Mesothelial cell of epicardium (in vitro differentiated cells): ENCODE data around the gene GUCY1A2. TPM values are rescaled to one million over a fixed set of nuclear protein-coding genes. Genes with fewer than 3 reads are reported as not detected.

Experiments
- DNase-seq, 2 experiments: peaks; one replicate each; pipeline ENCODE4 v3.0.0; 2021; ENCODE audit warnings: low spot score in 2 of 2; ENCODE audit not compliant: unreplicated experiment in 2 of 2
- H3K27ac Mint-ChIP-seq: 2 replicates; pipeline ENCODE4 v1.8.0; 2021; ENCODE audit warnings: mixed read lengths
- H3K27me3 Mint-ChIP-seq: 2 replicates; pipeline ENCODE4 v1.8.0; 2021; ENCODE audit warnings: low read depth, mixed read lengths
- H3K36me3 Mint-ChIP-seq: 2 replicates; pipeline ENCODE4 v1.8.0; 2021; ENCODE audit warnings: mixed read lengths
- H3K4me1 Mint-ChIP-seq: 2 replicates; pipeline ENCODE4 v1.8.0; 2021; ENCODE audit warnings: mixed read lengths
- H3K4me3 Mint-ChIP-seq: 2 replicates; pipeline ENCODE4 v1.8.0; 2021; ENCODE audit warnings: mild to moderate bottlenecking, moderate library complexity, mixed read lengths
- H3K9me3 Mint-ChIP-seq: 2 replicates; pipeline ENCODE4 v1.8.0; 2021; ENCODE audit warnings: mixed read lengths
- total RNA-seq: library from RNA; stranded (reverse); gene quantifications from 3 replicates; pipeline ENCODE4 v1.2.1, GENCODE V29; 2021
- TF ChIP-seq, protein P1 (sequence below): fragments of 200-600 bp; sonication (generic); IDR thresholded peaks from one replicate; pipeline ENCODE4 v1.5.0; 2021; ENCODE audit warnings: antibody characterized with exemption; ENCODE audit not compliant: unreplicated experiment

Gene GUCY1A2
- total RNA-seq, 1 donor from 2014 or later, result 13.6 TPM

DNA sequence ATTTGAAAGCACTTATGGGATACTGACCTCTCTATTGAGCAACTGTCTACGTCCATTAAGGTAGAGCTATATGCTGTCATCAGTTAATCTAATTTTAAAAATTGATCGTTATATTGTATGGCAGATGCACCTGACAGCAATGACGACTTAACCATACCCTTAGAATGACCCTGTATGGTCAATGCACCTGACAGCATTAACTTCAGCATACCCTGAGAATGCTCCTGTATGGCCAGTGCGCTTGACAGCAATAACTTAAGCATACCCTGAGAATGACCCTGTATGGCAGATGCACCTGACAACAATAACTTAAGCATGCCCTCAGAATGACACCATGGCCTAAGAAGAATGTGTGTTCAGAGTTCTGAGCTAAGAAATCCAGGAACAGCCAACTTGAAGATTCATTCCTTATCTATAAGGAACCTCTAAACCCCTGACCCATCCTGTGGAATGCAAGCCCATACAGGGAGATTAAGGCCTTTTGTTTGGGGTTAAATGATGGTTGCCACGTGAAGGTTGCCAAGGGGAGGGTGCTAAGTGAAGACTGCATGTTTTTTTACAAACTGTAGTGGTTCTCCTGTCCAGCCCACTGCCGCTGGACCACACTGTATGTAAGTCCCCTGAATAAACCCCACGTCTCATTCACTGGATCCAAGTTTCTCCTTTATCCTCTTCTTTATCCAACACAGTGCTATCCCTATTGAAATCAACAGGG is 138.3 kb downstream of the GUCY1A2 start:
- Mint-ChIP-seq H3K9me3 (peaks cover 20% of the 10 kb centered on the region), H3K4me3 (no peak overlapping the region), H3K36me3 (peaks cover 16% of the 10 kb centered on the region), H3K27ac (peak overlapping the region; percentile 30), H3K4me1 (peaks cover 25% of the 10 kb centered on the region), H3K27me3 (no peaks in the 10 kb centered on the region)
- TF ChIP-seq, protein P1, sequence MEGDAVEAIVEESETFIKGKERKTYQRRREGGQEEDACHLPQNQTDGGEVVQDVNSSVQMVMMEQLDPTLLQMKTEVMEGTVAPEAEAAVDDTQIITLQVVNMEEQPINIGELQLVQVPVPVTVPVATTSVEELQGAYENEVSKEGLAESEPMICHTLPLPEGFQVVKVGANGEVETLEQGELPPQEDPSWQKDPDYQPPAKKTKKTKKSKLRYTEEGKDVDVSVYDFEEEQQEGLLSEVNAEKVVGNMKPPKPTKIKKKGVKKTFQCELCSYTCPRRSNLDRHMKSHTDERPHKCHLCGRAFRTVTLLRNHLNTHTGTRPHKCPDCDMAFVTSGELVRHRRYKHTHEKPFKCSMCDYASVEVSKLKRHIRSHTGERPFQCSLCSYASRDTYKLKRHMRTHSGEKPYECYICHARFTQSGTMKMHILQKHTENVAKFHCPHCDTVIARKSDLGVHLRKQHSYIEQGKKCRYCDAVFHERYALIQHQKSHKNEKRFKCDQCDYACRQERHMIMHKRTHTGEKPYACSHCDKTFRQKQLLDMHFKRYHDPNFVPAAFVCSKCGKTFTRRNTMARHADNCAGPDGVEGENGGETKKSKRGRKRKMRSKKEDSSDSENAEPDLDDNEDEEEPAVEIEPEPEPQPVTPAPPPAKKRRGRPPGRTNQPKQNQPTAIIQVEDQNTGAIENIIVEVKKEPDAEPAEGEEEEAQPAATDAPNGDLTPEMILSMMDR, result no peak
- no peak for DNase-seq

DNA sequence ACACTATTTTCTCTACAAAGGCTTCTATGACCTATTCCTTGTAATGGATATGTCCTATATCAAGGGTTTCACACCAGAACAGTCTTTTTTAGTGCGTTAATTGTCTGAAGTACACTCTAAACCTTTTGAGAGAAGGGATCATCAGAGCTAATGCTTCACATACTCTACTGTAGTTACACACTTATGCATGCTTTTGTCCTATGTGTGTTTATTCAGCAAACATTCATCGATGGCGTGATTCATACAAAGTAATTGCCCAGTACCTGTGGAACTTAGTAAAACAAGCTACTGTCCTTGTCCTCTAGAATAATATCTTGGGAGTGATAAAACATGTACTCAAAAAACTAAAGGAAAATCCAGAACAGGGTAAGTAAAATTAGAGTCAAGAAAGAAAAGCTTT is 139.2 kb downstream of the GUCY1A2 start:
- peak overlapping the region; percentile 50 for H3K27ac Mint-ChIP-seq
- H3K4me1 Mint-ChIP-seq, result peaks cover 25% of the 10 kb centered on the region
- H3K4me3 Mint-ChIP-seq, result no peak overlapping the region
- H3K36me3 Mint-ChIP-seq, result peaks cover 16% of the 10 kb centered on the region
- TF ChIP-seq, protein P1, result no peak
- H3K9me3 Mint-ChIP-seq, result peaks cover 20% of the 10 kb centered on the region
- DNase-seq, result no peak
- no peaks in the 10 kb centered on the region for H3K27me3 Mint-ChIP-seq

DNA sequence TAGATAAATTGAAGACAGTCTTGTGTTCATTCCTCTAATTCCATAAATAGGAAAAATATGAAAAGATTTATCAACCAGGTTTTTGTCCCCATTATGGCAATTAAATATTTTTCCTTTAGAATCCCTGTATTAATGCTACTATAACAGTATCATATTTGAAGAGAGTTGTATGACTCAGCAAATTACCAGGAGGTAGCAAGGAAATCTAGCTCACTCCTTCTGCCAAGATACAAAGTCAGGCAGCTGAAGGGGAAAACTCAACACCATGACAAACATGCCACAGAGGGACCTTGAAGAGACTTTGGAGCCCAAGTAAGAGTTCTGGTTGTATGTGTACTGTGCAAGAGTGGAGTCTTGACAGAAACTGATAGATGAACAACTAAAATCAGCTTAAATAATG is 143.3 kb downstream of the GUCY1A2 start:
- no peak for DNase-seq
- Mint-ChIP-seq H3K9me3 (peaks cover 22% of the 10 kb centered on the region), H3K4me3 (no peak overlapping the region), H3K4me1 (peaks cover 34% of the 10 kb centered on the region), H3K27ac (no peak overlapping the region), H3K36me3 (peaks cover 12% of the 10 kb centered on the region), H3K27me3 (no peaks in the 10 kb centered on the region)
- TF ChIP-seq, protein P1, result no peak

DNA sequence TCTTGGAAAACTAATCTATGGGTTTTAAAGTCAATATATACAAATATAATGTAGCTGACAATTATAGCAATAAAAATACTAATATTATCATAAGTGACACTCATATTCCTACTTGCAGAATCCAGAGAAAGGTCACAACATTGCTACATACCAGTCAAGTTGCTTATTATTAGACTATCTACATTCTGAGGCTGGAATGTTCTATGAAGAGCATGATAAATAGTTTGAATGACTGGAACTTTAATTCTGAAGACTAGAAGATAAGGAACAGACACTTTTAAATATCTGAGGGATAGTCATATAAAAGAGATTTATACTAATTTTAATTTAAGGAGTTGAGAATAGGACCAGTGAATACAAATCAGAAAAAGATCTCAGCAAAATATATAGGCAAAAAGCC is 146.0 kb downstream of the GUCY1A2 start:
- H3K27ac Mint-ChIP-seq, result no peak overlapping the region
- peaks cover 14% of the 10 kb centered on the region for H3K9me3 Mint-ChIP-seq
- peaks cover 25% of the 10 kb centered on the region for H3K4me1 Mint-ChIP-seq
- no peak overlapping the region for H3K4me3 Mint-ChIP-seq
- peaks cover 6% of the 10 kb centered on the region for H3K36me3 Mint-ChIP-seq
- no peaks in the 10 kb centered on the region for H3K27me3 Mint-ChIP-seq
- TF ChIP-seq, protein P1, result no peak
- no peak for DNase-seq

DNA sequence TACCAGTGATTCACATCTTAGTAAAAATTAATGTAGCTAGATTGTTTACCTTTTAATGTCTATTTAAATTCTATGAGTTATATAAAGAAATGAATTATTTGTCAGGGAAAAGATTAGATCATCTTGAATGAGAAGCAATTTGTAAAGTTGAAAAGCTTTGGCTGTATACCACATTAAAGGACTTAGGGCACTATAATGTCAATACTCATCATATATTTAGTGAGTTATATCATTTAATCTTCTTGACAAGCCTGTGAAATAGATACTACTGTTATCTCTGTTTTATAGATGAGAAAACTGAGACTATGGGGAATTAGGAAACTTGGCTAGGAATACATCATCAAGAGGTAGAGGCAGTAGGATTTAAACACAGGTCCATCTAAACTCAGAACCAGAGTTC is 160.1 kb downstream of the GUCY1A2 start:
- Mint-ChIP-seq H3K36me3 (peaks cover 8% of the 10 kb centered on the region), H3K27me3 (no peaks in the 10 kb centered on the region), H3K4me1 (peaks cover 22% of the 10 kb centered on the region), H3K9me3 (peaks cover 14% of the 10 kb centered on the region), H3K4me3 (no peak overlapping the region), H3K27ac (peak overlapping the region; percentile 79)
- TF ChIP-seq, protein P1, result no peak
- DNase-seq, result no peak
